Middle frontal gyrus (tissue), 1 donor: ENCODE results near the gene GP9.

ENCODE experiments used
- DNase-seq: peaks from one replicate; pipeline ENCODE4 v3.0.0-alpha.2; 2015; ENCODE audit warnings: low spot score; ENCODE audit errors: extremely low spot score

Gene GP9

DNA sequence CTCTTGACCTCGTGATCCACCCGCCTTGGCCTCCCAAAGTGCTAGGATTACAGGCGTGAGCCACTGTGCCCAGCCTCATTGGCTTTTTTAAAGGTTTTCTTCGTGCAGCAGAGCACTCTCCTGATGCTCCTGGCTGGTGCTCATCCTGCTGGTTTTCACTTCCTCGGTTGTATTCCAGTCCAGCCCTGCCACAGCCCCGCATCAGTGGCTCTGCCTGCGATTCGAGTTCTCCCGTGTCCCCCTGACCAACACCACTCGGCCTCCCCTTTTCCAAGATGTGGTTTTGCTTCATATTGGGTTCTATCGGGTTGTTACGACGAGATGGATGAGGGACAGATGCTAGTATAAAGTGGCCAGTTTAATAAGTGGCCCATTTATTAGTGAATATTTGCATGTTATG lies 31.7 kb upstream of the GP9 start:
- no peak for DNase-seq

DNA sequence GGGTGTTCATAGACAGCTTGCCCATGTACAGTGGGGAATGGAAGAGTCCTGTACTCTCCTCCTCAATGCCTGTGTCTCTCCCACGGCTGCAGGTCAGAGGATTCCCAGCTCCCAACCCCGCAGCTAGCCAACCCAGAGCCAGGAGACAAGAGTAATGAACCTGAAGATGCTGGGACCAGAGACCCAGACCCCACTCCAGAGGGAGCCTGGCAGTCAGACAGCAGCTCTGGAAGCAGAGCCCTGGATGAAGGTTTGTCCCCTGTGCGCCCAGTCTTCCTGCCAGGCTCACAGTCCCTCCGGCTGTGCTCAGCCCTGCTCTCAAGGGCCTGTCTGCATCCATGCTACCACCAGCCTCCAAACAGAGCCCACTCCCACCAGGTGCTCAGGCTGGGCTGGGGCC lies 30.0 kb upstream of the GP9 start:
- no peak for DNase-seq

DNA sequence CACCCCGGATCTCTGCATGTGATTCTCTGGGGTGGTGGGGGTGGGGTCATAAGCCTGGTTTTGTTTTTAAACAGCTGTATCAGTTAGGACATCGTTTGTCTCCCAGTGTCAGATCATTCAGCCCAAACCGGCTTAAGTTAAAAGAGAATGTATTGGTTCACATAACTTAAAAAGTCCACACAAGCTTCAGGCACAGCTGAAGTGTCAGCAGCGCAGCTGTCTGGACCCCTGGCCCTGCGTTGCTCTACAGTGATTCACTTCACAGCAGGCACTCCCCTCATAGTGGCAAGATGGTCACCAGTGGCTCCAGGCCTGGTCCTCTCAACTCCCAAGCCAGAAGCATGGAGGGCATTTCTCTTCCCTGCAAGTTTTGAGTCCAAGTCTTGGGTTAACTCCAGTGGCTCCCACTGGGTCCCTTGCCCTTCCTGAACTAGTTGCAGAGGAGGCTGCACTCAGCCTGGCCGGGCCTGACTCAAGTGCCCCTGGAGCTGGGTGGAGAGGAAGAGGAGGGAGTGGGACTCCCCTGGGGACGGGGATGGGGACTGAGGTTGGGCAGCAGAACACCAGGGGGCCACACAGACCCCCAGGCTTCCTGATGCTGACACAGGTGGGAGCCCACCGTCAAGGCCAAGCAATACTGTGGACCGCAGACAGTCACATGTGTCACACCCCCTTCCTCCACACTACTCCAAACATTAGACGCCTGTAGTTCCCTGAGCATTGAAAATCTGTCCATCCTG lies 28.9 kb upstream of the GP9 start:
- DNase-seq, result no peak

DNA sequence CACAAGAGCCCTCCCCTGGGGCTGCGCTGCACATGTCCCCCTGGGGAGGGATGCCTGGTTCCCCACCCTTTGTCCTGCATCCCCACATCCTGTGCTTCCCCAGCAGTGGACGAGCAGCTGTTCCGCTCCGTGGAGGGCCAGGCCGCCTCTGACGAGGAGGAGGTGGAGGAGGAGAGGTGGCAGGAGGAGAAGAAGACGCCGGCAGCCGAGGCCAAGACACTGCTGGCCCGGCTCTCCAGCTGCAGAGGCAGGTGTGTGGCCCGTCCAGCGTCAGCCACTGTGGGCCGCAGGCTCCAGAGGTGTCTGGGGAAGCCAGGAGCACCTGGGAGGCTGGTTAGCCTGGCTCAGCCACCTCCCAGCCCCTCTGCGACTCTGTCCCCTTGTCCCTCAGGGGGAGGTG lies 27.9 kb upstream of the GP9 start:
- DNase-seq, result no peak

DNA sequence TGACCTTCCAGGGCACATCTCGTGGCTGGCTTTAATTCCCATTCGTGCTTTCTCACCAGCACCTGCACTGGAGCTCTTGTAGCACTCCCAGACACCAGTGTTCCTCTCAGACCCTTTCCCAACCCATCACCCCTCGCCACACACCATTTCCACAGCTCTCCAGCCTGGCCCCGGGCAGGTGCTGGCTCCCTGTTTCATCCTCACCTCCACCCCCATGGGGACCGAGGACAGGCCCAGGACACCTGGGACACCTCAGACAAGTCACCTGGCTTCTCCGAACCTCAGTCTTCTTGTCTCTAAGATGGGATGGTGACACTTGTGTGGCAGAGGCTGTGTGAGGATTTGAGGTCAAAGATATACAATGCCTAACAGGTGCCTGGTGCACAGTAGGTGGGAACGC lies 27.4 kb upstream of the GP9 start:
- no peak for DNase-seq

DNA sequence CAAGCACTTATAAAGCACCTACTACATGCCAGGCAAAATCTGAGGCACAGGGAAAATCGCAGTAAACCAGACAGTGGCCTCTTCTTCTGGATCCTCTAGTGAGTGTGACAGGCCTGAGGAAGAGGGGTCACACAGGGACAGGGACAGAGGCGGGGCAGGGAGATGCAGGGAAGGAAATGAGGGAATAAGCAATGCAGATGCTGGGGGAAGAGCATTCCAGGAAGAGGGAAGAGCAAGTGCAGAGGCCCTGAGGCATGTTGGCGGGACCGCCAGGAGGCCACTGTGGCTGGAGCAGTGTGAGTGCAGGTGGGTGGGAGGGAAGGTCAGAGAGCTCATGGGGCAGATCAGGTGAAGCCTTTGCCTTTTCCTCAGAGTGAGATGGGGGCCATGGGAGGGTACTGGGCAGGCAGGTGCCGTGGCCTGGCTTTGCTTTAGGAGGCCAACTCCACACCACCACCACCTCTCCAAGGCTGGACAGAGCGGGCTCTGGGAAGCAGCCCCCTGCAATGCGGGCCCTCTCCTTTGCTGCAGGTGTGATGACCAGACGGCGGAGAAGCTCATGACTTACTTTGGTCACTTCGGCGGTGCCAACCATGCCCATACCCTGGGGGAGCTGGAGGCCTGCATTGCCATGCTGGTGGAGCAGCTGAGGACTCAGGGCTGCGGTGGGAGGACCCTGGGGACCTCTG lies 26.8 kb upstream of the GP9 start:
- no peak for DNase-seq

DNA sequence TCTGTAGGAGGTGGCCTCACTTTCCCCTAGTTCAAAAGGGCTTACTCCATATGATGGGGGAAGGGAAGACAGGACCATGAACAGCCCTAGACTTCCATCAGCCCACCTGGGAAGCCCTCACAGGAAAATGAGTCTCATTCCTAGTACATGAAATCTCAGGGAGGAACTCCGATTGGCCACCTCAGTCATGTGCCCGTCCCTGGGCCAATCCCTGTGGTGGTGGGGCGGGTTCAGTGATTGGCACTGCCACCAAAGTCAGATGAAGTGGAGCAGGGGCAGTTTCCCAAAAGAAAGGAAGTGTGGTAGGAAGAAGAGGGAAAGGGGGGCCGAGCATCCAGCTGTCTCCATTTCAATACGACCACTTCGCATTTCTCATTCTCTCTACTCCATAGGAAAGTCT lies 25.9 kb upstream of the GP9 start:
- DNase-seq, result no peak

DNA sequence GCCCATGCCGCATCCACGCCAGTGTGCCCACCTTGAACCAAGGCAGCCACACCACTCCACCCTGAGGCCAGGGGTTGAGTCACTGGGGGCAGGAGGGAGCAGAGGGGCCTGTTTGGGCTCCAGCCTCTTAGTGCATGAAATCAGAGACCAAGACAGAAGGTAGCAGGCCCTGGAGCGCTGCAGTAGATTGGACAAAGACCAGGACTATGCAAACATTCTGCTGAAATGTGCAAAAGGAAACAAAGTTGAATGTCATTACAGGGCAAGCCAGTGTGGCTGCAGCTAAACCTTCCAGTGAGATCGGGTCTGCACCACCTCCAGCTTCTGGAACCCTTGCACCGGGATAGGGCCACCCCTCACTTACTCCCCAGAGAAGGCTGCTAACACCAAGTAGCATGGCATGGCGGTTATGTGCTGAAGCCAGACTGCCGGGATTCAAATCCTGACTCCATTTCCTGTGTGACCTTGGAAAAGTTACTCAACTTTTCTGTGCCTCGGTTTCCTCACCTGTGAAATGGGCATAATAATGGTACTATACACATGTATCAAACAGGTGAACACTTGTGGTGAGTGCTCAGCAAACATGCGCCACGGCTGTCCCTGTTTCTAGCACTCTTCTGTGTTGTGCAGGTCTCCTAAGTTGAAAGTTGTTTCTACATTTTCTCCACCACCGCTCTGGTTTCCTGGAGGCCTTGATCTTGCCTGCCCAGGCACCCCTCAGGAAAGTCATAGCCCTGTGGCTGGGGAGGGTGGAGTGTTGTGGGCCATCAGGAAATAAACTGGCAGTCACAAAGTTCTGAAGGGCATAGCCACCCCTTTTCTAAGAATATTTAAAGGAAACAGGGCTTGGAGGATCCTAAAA lies 25.0 kb upstream of the GP9 start:
- no peak for DNase-seq

DNA sequence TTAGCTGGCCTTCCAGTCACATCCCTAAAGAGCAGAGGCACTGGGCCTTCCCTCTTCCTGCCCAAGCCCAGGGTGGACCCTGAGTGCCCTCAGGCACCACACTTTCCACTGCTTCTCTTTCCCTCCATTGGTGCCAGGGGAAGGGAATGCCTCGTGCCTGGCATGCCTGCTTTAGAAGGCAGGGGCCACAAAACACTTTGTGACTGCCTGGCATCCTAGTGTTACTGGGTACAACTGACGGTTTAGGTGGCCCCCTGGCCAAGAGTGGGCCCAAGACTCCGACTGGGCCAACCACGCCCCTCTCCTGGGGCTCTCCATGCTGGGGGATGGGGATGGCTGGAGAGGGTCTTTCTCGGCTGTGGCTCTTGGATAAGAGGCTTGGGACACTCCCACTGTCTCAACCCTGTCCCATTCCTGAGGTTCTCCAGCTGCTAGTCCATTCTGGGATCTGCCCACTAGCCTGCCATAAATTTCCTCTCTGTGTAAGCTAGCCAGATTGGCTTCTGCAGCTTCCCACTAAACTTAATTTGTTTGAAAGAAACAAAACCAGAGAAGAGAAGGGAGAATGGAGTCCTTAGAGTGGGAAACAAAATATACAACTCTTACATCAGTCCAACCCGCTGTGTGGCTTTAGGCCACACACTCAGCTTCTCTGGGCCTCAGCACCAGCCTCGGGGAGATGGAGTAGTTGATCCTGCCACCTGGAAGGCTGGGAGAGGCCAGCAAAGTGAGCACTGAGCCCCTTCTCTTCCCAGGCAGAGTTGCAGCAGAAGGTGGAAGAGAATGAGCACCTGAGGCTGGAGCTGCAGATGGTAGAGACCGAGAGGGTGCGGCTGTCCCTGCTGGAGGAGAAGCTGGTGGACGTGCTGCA lies 24.1 kb upstream of the GP9 start:
- DNase-seq, result no peak

DNA sequence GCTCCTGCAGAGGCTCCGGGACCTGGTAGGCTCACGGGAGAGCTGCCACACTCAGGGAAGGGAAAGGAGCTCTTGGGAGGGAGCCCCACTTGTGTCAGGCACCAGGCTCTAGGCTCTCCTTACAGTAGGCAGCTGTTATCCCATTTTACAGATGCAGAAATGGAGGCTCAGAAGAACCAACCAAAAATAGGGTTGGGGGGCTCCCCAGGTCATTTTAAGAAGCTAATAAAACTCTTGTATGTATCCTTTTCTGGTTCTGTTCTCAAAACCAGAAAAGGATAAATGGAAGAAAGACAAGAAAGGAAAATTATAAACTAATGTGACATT lies 23.5 kb upstream of the GP9 start:
- no peak for DNase-seq

DNA sequence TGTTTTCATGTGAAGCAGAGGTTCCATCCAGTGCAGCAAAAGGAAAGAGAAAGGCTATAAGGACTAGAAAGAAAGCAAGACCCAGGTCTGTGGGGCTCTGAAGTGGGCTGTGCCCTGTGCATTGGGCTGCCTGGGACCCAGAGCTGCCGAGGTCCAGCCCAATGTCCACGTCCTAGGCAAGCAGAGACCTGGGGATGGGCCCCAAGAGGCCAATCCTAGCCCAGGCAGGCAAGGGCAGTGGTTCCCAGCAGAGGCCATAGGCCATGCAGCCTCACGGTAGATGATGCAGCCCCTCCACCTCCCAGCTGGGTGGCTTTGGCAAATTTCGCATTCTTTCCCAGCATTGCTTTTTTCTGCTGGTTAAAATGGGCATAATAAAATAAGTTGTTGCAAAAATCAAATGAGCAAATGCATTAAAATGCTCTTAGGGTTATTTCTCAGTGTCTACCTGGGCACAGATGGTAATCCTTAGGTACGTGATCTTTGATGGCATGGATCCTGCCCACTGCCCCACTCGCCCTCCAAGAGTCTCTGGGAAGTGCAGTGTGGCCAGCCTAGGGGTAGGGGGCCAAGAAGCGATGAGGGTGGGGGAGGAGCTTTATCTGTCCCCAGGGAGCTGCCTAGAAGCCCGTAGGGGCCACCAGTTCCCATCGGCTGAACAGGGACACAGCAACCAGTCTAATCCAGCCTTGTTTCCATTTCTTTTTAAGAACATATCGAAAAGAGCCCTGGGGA lies 22.3 kb upstream of the GP9 start:
- DNase-seq, result no peak

DNA sequence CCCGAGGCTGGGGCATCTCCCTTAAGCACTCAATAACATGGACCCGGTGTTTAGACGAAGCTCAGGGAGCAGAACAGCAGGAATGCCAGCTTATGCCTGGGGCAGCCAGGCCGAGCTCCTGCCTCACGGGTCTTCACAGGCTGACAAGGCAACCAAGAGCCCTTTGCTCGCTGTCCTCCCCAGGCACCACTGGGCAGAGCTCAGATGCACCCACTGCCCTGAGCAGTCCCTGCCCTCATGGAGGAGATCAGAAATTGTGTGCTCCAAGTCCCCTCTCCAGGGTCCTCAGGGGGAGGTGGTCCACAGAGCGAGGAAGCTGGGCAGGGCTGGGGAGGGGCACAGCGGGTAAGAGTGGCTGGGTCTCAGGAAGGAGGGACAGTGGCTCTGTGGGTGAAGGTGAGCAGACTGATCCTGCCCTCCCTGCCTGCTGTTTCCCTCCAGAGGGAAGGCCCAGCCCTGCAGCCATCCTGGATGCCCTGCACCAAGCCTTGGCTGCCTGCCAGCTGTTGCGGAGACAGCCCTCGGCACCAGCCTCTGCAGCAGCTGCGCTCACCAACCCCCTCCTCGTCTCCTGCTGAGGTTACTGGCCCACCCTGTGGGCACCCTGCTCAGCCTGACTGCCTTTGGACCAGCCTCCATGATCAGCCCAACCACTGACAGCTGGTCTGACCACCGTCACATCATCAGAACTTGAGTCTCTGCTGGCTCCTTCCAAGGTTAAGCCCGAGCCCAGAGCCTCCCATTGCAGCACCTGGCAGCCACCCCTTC lies 21.1 kb upstream of the GP9 start:
- no peak for DNase-seq

DNA sequence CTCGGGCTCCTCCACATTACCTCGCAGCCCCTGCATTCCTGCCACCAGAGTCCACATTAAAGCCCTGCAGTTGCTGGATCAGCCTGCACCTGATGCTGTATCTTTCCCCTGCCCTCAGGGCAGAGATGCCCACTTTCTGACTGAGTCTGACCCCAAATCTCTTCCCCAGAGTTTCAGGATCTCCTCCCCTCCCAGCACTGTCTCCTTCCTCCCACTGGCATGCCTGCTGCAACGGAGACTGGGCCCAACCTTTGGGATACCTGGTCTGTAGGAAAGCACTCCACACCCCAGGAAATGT lies 20.6 kb upstream of the GP9 start:
- DNase-seq, result no peak

DNA sequence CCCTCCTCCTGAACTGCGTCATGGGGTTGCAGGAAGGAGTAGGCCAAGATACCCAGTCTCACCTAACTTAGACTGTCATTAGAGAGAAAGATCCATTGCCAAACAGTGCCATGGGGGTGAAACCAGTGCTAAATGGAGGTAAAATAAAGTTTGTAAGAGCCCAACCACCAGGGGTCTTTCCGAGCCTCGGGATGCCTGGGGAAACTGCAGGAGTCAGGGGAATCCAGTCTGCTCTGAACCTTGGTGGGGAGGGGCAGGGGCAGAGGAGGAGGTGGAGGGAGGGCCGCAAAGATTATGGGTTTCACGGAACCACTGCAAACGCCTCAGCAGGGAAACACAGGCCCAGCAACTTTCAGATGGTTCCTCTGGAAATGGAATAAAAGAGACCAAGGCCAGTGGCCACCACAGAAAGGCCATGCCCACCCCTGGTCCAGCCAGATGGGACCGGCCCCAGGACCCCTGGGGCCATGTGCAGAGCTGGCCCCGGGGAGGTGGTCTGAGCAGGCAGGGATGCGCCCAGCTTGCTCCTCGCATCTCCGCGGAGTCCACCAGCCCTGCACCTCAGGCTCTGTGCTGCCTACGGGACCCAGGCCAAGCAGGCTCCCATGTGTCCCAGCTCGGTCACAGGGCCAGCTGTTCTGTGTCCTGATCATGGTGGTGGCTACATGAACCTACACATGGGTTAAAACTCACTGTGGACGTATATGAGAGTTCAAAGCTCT lies 19.8 kb upstream of the GP9 start:
- no peak for DNase-seq

DNA sequence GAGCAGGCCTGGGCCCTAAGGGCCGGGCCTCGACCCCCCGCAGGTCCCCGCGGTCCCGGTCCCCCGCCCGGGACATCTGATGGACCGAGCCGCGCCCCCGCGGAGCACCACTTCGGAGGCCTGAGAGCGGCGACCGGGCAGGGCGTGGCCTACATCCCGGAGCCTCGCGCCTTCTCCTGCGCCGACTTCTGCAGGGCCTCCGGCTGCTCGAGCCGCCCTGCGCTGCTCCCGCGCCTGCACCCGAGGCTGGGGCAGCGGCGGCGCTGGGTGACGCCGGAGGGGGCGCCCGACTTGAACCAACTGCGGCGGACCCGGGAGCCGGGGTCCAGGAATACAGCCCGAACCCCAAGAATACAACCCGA lies 14.9 kb upstream of the GP9 start:
- DNase-seq, result no peak

DNA sequence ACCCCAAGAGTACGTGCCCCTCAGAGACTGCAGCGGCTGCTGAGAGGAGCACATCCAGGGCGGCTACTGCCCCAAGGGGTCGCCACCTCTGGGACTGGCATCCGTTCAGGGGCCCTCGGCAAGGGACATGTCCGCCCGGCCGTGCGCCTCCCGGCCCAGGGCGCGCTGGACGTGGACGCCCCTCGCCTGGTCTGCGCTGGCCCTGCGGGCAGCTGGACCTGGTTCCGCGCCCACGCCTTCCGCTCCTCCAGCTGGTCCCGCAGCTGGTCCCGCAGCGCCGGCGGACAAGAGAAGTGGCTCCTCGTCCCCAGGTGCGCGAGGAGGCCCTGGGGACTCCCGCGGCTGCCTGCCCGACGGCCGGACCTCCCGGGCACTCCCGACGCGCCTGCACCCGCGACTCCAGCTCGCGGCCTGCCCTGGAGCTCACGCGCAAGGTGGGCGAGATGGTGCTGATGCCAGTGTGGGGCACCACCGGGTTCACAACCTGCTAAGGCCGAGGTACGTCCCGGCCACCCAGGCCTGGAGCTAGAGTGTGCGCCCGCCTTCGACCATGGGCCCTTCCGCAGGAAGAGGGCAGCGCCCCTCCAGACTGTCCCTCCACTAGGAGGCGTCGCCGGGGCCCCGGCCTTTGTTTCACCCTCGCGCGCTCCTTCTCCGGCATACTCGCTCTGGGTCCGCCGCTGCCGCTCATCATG lies 14.4 kb upstream of the GP9 start:
- DNase-seq, result no peak

DNA sequence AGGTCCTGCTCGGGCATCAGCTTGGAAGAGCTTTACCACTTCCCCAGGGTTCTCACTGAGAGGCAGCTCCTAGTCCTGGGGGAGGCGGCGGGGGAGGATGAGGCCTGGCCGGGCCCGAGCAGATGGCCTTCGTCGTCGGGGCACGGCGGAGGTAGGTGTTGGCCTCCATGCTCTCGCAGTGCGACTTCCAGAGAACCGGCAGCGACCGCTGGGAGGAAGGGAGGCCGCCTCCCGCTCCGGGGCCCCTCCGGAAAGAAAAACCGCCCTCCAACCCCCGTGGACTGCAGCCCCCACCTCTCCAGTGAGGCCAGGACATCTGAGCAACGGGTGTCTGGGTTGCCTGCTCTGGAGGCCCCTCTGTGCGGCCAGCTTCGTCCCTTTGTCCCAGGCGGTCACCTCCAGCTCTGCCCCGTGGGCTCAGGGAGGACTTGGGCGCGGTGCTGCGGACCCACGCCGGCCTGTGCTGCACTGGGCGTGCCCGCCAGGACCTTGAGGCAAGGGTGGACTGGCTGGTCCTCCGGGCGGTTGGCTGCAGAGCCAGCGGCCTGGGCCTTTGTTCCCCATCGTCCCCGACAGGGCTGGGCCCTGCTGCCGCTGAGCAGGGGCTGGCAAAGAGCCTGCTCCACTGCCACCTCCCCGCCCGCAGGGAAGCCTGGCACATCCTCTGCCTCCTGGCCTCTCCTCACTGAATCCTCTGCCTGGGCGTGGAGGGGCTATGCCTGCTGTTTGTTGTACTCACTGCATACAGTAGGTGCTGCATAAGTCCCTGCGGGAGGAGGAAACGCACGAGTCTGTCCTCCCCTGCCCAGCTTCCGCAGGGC lies 13.6 kb upstream of the GP9 start:
- no peak for DNase-seq

DNA sequence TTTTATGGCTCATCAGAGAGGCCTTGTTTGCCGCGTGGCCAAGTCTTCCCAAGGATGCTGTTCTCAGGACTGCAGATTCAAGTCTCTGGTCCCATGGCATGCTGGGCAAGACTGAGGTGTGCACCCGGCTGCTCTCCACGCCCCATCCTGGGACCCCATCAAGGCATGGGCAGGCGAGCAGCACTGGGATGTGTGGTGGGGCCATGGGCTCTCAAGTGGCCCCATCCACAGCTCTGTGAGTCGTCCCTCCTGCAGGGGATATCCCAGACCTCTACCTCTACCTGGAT lies 13.1 kb upstream of the GP9 start:
- no peak for DNase-seq
